HepG2 (cell line): ENCODE measurements around the gene CAMK2G. TPM values are rescaled to one million over a fixed set of nuclear protein-coding genes. Genes with fewer than 3 reads are reported as not detected.

Source experiments
- HMGA1 ChIP-seq: sonication (generic); formaldehyde crosslinking; conservative IDR thresholded peaks from 2 replicates; pipeline ENCODE4 v1.4.0; 2020; ENCODE audit warnings: missing genetic modification reagents
- KMT2B ChIP-seq: IDR thresholded peaks from 2 replicates; pipeline ENCODE4 v1.6.1; 2016; ENCODE audit warnings: missing genetic modification reagents, missing compliant biosample characterization
- RBM22 ChIP-seq: fragments of 200-400 bp; formaldehyde crosslinking; optimal IDR thresholded peaks from 2 replicates; pipeline ENCODE3; 2017; ENCODE audit warnings: mild to moderate bottlenecking, low read length, moderate library complexity
- SALL1 ChIP-seq: sonication (generic); formaldehyde crosslinking; IDR thresholded peaks from 2 replicates; pipeline ENCODE4 v1.8.0; 2022; ENCODE audit warnings: mild to moderate bottlenecking, missing genetic modification reagents
- SIX4 ChIP-seq: sonication (generic); formaldehyde crosslinking; IDR thresholded peaks from 2 replicates; pipeline ENCODE4 v1.4.0; 2020; ENCODE audit warnings: missing genetic modification reagents
- ZBTB21 ChIP-seq: sonication (generic); formaldehyde crosslinking; IDR thresholded peaks from 2 replicates; pipeline ENCODE4 v1.4.0; 2020; ENCODE audit warnings: missing genetic modification reagents
- ZBTB38 ChIP-seq: sonication (generic); formaldehyde crosslinking; IDR thresholded peaks from 2 replicates; pipeline ENCODE4 v1.5.1; 2020; ENCODE audit warnings: mild to moderate bottlenecking, missing genetic modification reagents
- ZNF660 ChIP-seq: sonication (generic); formaldehyde crosslinking; IDR thresholded peaks from 2 replicates; pipeline ENCODE4 v1.5.1; 2020; ENCODE audit warnings: mild to moderate bottlenecking, low read depth, missing genetic modification reagents, borderline replicate concordance
- polyA plus RNA-seq, 8 experiments: library from polyadenylated mRNA; depleted of rRNA in 3 of 8; stranded (reverse) in 7 of 8; unstranded in 1 of 8; fragments of >200 nt; fragmentation: Illumina TruSeq in 4 of 8; extraction: Trizol in 4 of 8; gene quantifications; 2 replicates each; pipeline versions ENCODE4 v1.2.1 to v1.2.3, GENCODE V29; 2011 to 2016; ENCODE audit warnings: low read depth in 4 of 8, missing spikeins in 1 of 8, mixed read lengths in 1 of 8; ENCODE audit not compliant: insufficient read depth in 1 of 8
- total RNA-seq, 5 experiments: library from RNA; depleted of rRNA; stranded (reverse); fragments of >200 nt; fragmentation: Illumina TruSeq; extraction: Trizol; gene quantifications; 2 replicates each; pipeline ENCODE4 v1.2.3, GENCODE V29; 2016; ENCODE audit warnings: low read depth in 1 of 5
- TF ChIP-seq, protein P1 (sequence below): sonication (generic); formaldehyde crosslinking; IDR thresholded peaks from 2 replicates; pipeline ENCODE4 v1.4.0; 2020; ENCODE audit warnings: missing genetic modification reagents
- TF ChIP-seq, protein P2 (sequence below): sonication (generic); formaldehyde crosslinking; IDR thresholded peaks from 2 replicates; pipeline ENCODE4 v1.4.0; 2020; ENCODE audit warnings: missing genetic modification reagents, mild to moderate bottlenecking, borderline replicate concordance
- TF ChIP-seq, protein P3 (sequence below): IDR thresholded peaks from 2 replicates; pipeline ENCODE4 v1.4.0; 2020; ENCODE audit warnings: mild to moderate bottlenecking, missing genetic modification reagents
- TF ChIP-seq, protein P4 (sequence below): sonication (generic); formaldehyde crosslinking; IDR thresholded peaks from 2 replicates; pipeline ENCODE4 v1.4.0; 2020; ENCODE audit warnings: missing genetic modification reagents, borderline replicate concordance
- TF ChIP-seq, protein P5 (sequence below): sonication (generic); formaldehyde crosslinking; IDR thresholded peaks from 2 replicates; pipeline ENCODE4 v1.5.1; 2020; ENCODE audit warnings: missing genetic modification reagents, mild to moderate bottlenecking, borderline replicate concordance

Gene CAMK2G
- total and polyA plus RNA-seq, 2 of the 13 experiments (the other 11 are each of a cell fraction or from before 2014, with no cell fraction given) = 15.9 to 18.8 TPM

DNA sequence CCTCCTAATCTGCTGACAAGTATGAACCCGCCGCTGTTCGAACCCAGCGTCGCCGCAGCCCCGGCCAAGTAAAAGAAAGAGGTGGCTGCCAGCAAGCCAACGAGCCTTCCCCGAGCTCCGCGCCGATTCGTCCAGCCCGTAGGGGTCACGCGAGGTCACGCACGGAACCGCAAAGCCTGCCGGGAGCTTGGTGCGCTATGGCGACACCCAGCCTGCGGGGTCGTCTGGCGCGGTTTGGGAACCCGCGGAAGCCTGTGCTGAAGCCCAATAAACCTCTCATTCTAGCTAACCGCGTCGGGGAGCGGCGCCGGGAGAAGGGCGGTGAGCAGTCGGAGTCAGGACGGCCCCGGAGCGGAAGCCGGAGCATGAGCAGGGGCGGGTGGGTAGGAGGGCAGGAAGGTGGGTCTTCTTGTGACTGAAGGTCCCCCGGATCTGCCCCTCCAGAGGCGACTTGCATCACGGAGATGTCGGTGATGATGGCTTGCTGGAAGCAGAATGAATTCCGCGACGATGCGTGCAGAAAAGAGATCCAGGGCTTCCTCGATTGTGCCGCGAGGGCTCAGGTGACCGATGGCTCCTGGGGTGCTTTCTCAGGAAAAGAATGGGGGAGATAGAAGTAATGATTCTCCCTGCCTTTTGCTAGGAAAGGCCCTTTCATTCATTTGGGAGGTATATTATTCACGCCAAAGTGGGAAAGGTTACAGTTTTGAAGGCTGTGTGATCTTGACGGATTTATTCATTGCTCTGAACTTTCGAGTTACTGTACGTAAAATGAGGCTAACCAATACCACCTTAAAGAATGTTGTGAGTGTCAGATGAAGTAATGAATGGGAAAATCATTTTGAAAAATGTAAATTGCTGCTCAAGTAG lies 92.2 kb downstream of the CAMK2G start, which contains the start of gene CHCHD1 (continued):
- TF ChIP-seq, protein P1, sequence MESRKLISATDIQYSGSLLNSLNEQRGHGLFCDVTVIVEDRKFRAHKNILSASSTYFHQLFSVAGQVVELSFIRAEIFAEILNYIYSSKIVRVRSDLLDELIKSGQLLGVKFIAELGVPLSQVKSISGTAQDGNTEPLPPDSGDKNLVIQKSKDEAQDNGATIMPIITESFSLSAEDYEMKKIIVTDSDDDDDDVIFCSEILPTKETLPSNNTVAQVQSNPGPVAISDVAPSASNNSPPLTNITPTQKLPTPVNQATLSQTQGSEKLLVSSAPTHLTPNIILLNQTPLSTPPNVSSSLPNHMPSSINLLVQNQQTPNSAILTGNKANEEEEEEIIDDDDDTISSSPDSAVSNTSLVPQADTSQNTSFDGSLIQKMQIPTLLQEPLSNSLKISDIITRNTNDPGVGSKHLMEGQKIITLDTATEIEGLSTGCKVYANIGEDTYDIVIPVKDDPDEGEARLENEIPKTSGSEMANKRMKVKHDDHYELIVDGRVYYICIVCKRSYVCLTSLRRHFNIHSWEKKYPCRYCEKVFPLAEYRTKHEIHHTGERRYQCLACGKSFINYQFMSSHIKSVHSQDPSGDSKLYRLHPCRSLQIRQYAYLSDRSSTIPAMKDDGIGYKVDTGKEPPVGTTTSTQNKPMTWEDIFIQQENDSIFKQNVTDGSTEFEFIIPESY (CRISPR knock-in tag) = no peak
- TF ChIP-seq, protein P2, sequence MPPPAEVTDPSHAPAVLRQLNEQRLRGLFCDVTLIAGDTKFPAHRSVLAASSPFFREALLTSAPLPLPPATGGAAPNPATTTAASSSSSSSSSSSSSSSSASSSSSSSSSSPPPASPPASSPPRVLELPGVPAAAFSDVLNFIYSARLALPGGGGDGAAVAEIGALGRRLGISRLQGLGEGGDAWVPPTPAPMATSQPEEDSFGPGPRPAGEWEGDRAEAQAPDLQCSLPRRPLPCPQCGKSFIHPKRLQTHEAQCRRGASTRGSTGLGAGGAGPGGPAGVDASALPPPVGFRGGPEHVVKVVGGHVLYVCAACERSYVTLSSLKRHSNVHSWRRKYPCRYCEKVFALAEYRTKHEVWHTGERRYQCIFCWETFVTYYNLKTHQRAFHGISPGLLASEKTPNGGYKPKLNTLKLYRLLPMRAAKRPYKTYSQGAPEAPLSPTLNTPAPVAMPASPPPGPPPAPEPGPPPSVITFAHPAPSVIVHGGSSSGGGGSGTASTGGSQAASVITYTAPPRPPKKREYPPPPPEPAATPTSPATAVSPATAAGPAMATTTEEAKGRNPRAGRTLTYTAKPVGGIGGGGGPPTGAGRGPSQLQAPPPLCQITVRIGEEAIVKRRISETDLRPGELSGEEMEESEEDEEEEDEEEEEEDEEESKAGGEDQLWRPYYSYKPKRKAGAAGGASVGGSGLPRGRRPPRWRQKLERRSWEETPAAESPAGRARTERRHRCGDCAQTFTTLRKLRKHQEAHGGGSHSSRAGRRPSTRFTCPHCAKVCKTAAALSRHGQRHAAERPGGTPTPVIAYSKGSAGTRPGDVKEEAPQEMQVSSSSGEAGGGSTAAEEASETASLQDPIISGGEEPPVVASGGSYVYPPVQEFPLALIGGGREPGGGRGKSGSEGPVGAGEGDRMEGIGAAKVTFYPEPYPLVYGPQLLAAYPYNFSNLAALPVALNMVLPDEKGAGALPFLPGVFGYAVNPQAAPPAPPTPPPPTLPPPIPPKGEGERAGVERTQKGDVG = no peak
- TF ChIP-seq, protein P3, sequence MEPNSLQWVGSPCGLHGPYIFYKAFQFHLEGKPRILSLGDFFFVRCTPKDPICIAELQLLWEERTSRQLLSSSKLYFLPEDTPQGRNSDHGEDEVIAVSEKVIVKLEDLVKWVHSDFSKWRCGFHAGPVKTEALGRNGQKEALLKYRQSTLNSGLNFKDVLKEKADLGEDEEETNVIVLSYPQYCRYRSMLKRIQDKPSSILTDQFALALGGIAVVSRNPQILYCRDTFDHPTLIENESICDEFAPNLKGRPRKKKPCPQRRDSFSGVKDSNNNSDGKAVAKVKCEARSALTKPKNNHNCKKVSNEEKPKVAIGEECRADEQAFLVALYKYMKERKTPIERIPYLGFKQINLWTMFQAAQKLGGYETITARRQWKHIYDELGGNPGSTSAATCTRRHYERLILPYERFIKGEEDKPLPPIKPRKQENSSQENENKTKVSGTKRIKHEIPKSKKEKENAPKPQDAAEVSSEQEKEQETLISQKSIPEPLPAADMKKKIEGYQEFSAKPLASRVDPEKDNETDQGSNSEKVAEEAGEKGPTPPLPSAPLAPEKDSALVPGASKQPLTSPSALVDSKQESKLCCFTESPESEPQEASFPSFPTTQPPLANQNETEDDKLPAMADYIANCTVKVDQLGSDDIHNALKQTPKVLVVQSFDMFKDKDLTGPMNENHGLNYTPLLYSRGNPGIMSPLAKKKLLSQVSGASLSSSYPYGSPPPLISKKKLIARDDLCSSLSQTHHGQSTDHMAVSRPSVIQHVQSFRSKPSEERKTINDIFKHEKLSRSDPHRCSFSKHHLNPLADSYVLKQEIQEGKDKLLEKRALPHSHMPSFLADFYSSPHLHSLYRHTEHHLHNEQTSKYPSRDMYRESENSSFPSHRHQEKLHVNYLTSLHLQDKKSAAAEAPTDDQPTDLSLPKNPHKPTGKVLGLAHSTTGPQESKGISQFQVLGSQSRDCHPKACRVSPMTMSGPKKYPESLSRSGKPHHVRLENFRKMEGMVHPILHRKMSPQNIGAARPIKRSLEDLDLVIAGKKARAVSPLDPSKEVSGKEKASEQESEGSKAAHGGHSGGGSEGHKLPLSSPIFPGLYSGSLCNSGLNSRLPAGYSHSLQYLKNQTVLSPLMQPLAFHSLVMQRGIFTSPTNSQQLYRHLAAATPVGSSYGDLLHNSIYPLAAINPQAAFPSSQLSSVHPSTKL (CRISPR knock-in tag) = peak; percentile 71
- TF ChIP-seq ZBTB21 (CRISPR knock-in tag) = 0 out of 2 replicates have a peak, but pooled peaks have one; percentile 27
- TF ChIP-seq SIX4 (CRISPR knock-in tag) = peak; percentile 60; the same call in 1 of the 2 replicates
- TF ChIP-seq HMGA1 (CRISPR knock-in tag) = no peak
- TF ChIP-seq ZBTB38 (CRISPR knock-in tag) = peak; percentile 77; the same call in 1 of the 2 replicates
- TF ChIP-seq, protein P4, sequence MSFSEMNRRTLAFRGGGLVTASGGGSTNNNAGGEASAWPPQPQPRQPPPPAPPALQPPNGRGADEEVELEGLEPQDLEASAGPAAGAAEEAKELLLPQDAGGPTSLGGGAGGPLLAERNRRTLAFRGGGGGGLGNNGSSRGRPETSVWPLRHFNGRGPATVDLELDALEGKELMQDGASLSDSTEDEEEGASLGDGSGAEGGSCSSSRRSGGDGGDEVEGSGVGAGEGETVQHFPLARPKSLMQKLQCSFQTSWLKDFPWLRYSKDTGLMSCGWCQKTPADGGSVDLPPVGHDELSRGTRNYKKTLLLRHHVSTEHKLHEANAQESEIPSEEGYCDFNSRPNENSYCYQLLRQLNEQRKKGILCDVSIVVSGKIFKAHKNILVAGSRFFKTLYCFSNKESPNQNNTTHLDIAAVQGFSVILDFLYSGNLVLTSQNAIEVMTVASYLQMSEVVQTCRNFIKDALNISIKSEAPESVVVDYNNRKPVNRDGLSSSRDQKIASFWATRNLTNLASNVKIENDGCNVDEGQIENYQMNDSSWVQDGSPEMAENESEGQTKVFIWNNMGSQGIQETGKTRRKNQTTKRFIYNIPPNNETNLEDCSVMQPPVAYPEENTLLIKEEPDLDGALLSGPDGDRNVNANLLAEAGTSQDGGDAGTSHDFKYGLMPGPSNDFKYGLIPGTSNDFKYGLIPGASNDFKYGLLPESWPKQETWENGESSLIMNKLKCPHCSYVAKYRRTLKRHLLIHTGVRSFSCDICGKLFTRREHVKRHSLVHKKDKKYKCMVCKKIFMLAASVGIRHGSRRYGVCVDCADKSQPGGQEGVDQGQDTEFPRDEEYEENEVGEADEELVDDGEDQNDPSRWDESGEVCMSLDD (CRISPR knock-in tag) = no peak
- TF ChIP-seq ZNF660 = no peak
- TF ChIP-seq, protein P5, sequence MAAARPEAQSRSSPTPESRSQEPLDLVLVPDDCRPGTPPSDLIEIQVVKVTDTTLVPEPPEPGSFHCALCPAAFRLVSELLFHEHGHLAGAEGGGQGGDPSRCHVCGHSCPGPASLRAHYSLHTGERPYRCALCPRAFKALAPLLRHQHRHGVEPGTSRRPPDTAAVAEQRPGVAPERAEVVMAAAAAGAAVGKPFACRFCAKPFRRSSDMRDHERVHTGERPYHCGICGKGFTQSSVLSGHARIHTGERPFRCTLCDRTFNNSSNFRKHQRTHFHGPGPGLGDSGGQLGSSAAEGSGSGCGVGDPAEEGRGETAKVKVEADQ = no peak
- peak; percentile 94 for TF ChIP-seq KMT2B
- peak; percentile 74 for TF ChIP-seq SALL1 (CRISPR knock-in tag)
- TF ChIP-seq RBM22 = no peak
